IMR-90 (cell line): ENCODE data around the gene PITPNM3. TPM values are rescaled to one million over a fixed set of nuclear protein-coding genes. Genes with fewer than 3 reads are reported as not detected.

Experiments
- ATAC-seq: fragments of 200-7000 bp; cut with Tn5 transposase; 2 replicates; pipeline ENCODE4 v1.9.1; 2020; ENCODE audit warnings: low read depth, mild to moderate bottlenecking, moderate library complexity
- BruUV-seq: library from RNA; stranded (reverse); fragments of 400-500 nt; replicated peaks from 2 replicates; lab custom pipeline; 2021; lab: Mats Ljungman, UMichigan
- CTCF ChIA-PET: fragments of 300-600 bp; formaldehyde crosslinking; extraction: SDS; loops from one replicate; lab custom pipeline; 2021; ENCODE audit warnings: antibody characterized with exemption; lab: Yijun Ruan, JAX
- POLR2A ChIA-PET: fragments of 300-600 bp; sonication (Branson Sonifier 250); formaldehyde crosslinking; loops from one replicate; lab custom pipeline; 2022; ENCODE audit warnings: antibody characterized with exemption; ENCODE audit not compliant: unreplicated experiment; lab: Charles Lee
- DNase-seq: peaks from one replicate; pipeline ENCODE4 v3.0.0; 2013
- H2AFZ ChIP-seq: replicated peaks from 2 replicates; pipeline ENCODE3; 2013; ENCODE audit warnings: low read length, mild to moderate bottlenecking; ENCODE audit not compliant: poor library complexity
- H2AK5ac ChIP-seq: 2 replicates; pipeline ENCODE4 v1.6.1; 2013; ENCODE audit warnings: low read depth, low read length, inconsistent platforms
- H2AK9ac ChIP-seq: replicated peaks from 2 replicates; pipeline ENCODE3; 2013; ENCODE audit warnings: mild to moderate bottlenecking, low read depth, low read length, moderate library complexity; ENCODE audit not compliant: poor library complexity
- H2BK120ac ChIP-seq: 2 replicates; pipeline ENCODE4 v1.6.1; 2013; ENCODE audit warnings: low read depth, low read length, inconsistent platforms
- H2BK15ac ChIP-seq: 3 replicates; pipeline ENCODE4 v1.6.1; 2013; ENCODE audit warnings: low read depth, low read length, inconsistent platforms
- H2BK20ac ChIP-seq: 2 replicates; pipeline ENCODE4 v1.6.1; 2013; ENCODE audit warnings: low read depth, mild to moderate bottlenecking, inconsistent platforms, low read length, moderate library complexity
- H2BK5ac ChIP-seq: 2 replicates; pipeline ENCODE4 v1.6.1; 2013; ENCODE audit warnings: mild to moderate bottlenecking, low read depth, low read length, inconsistent platforms; ENCODE audit not compliant: poor library complexity, severe bottlenecking
- H3K14ac ChIP-seq: replicated peaks from 2 replicates; pipeline ENCODE4 v1.6.1; 2013; ENCODE audit warnings: low read depth, low read length, inconsistent platforms
- H3K18ac ChIP-seq: 2 replicates; pipeline ENCODE4 v1.6.1; 2013; ENCODE audit warnings: low read depth, low read length, control low read depth
- H3K23ac ChIP-seq: 2 replicates; pipeline ENCODE4 v1.6.1; 2013; ENCODE audit warnings: low read depth, low read length, inconsistent platforms
- H3K27ac ChIP-seq: 2 replicates; pipeline ENCODE4 v1.5.1; 2013; ENCODE audit warnings: mild to moderate bottlenecking, control low read depth, low read length; ENCODE audit not compliant: insufficient read depth
- H3K27me3 ChIP-seq: 2 replicates; pipeline ENCODE4 v1.6.1; 2013; ENCODE audit warnings: low read length; ENCODE audit not compliant: control insufficient read depth, insufficient read depth
- H3K36me3 ChIP-seq: 2 replicates; pipeline ENCODE4 v1.6.1; 2013; ENCODE audit warnings: low read length, mixed read lengths; ENCODE audit not compliant: control insufficient read depth, insufficient read depth
- H3K4ac ChIP-seq: 2 replicates; pipeline ENCODE4 v1.6.1; 2013; ENCODE audit warnings: low read depth, low read length, inconsistent platforms
- H3K4me1 ChIP-seq: 2 replicates; pipeline ENCODE4 v1.6.1; 2013; ENCODE audit warnings: low read length, mixed read lengths; ENCODE audit not compliant: control insufficient read depth, insufficient read depth
- H3K4me2 ChIP-seq: 2 replicates; pipeline ENCODE4 v1.6.1; 2013; ENCODE audit warnings: low read depth, mild to moderate bottlenecking, control low read depth, low read length, moderate library complexity
- H3K4me3 ChIP-seq: 2 replicates; pipeline ENCODE4 v1.5.1; 2013; ENCODE audit warnings: low read depth, mild to moderate bottlenecking, control low read depth, low read length, moderate library complexity; ENCODE audit not compliant: insufficient read depth
- H3K56ac ChIP-seq: 2 replicates; pipeline ENCODE4 v1.6.1; 2013; ENCODE audit warnings: low read length, inconsistent platforms; ENCODE audit not compliant: insufficient read depth; ENCODE audit errors: extremely low read depth
- H3K79me1 ChIP-seq, 2 experiments: 2 replicates each; pipeline ENCODE4 v1.6.1; 2013; ENCODE audit warnings: low read length in 2 of 2, inconsistent platforms in 1 of 2, low read depth in 1 of 2
- H3K9ac ChIP-seq: 2 replicates; pipeline ENCODE4 v1.6.1; 2013; ENCODE audit warnings: low read depth, low read length, control low read depth
- H3K9me1 ChIP-seq: 2 replicates; pipeline ENCODE4 v1.6.1; 2013; ENCODE audit warnings: low read length, inconsistent platforms; ENCODE audit not compliant: insufficient read depth
- H3K9me3 ChIP-seq: 2 replicates; pipeline ENCODE4 v1.6.1; 2013; ENCODE audit warnings: low read length; ENCODE audit not compliant: control insufficient read depth, insufficient read depth
- H4K20me1 ChIP-seq: 2 replicates; pipeline ENCODE4 v1.6.1; 2013; ENCODE audit warnings: low read length, inconsistent platforms; ENCODE audit not compliant: insufficient read depth
- H4K5ac ChIP-seq: 2 replicates; pipeline ENCODE4 v1.6.1; 2013; ENCODE audit warnings: mild to moderate bottlenecking, low read depth, low read length, control low read depth
- H4K8ac ChIP-seq, 2 experiments: 2 replicates each; pipeline ENCODE4 v1.6.1; 2013; ENCODE audit warnings: low read depth in 2 of 2, low read length in 2 of 2, control low read depth in 1 of 2, inconsistent platforms in 1 of 2
- H4K91ac ChIP-seq: 2 replicates; pipeline ENCODE4 v1.6.1; 2013; ENCODE audit warnings: low read depth, low read length, inconsistent platforms; ENCODE audit not compliant: insufficient read depth
- BHLHE40 ChIP-seq: fragments of 150-350 bp; IDR thresholded peaks from 2 replicates; pipeline ENCODE4 v1.6.1; 2016; ENCODE audit warnings: mild to moderate bottlenecking, low read depth, low read length
- CEBPB ChIP-seq: IDR thresholded peaks from 2 replicates; pipeline ENCODE4 v1.6.1; 2012; ENCODE audit warnings: low read depth, low read length, improper control_type of control experiment
- CHD1 ChIP-seq: IDR thresholded peaks from 2 replicates; pipeline ENCODE4 v1.6.1; 2012; ENCODE audit warnings: low read depth, low read length, improper control_type of control experiment
- FOS ChIP-seq: fragments of 150-350 bp; IDR thresholded peaks from 2 replicates; pipeline ENCODE4 v1.6.1; 2016; ENCODE audit warnings: low read depth, low read length
- MAFK ChIP-seq: IDR thresholded peaks from 2 replicates; pipeline ENCODE4 v1.6.1; 2012; ENCODE audit warnings: low read depth, low read length, improper control_type of control experiment
- MAZ ChIP-seq: IDR thresholded peaks from 2 replicates; pipeline ENCODE4 v1.6.1; 2012; ENCODE audit warnings: low read depth, mild to moderate bottlenecking, low read length, improper control_type of control experiment, moderate library complexity, borderline replicate concordance
- NFE2L2 ChIP-seq: fragments of 150-350 bp; IDR thresholded peaks from 2 replicates; pipeline ENCODE4 v1.6.1; 2016; ENCODE audit warnings: low read depth, mild to moderate bottlenecking, low read length
- POLR2A ChIP-seq: IDR thresholded peaks from 2 replicates; pipeline ENCODE4 v1.6.1; 2012; ENCODE audit warnings: mild to moderate bottlenecking, low read depth, low read length
- RAD21 ChIP-seq: IDR thresholded peaks from 2 replicates; pipeline ENCODE4 v1.6.1; 2012; ENCODE audit warnings: low read length, improper control_type of control experiment
- RCOR1 ChIP-seq: IDR thresholded peaks from 2 replicates; pipeline ENCODE4 v1.6.1; 2012; ENCODE audit warnings: mild to moderate bottlenecking, low read length, improper control_type of control experiment; ENCODE audit not compliant: insufficient replicate concordance
- RFX5 ChIP-seq: IDR thresholded peaks from 2 replicates; pipeline ENCODE4 v1.8.0; 2012; ENCODE audit warnings: low read depth, mild to moderate bottlenecking, low read length, moderate library complexity
- SMC3 ChIP-seq: fragments of 150-350 bp; IDR thresholded peaks from 2 replicates; pipeline ENCODE4 v1.6.1; 2016; ENCODE audit warnings: low read depth, mild to moderate bottlenecking, antibody characterized with exemption, low read length, moderate library complexity
- WGBS, 2 experiments: methylation state at CpG; one replicate each; pipeline versions ENCODE4 v1.1.5 to v1.1.7; 2013; ENCODE audit warnings: missing lambda C conversion rate in 2 of 2; ENCODE audit not compliant: insufficient read length in 1 of 2; ENCODE audit errors: extremely low coverage in 2 of 2; 5-methylcytosine and 5-hydroxymethylcytosine counted together
- dilution Hi-C: fragments of 300-500 bp; cut with HindIII; formaldehyde crosslinking; loops from one replicate; pipeline ENCODE4 v1.14.3; 2018; ENCODE audit warnings: low sequenced_read_pairs; ENCODE audit not compliant: unreplicated experiment
- in situ Hi-C: fragments of 300-500 bp; cut with MboI; formaldehyde crosslinking; loops from 3 replicates; pipeline ENCODE4 v1.14.3; 2019; ENCODE audit warnings: low sequenced_read_pairs, inconsistent platforms, mixed read lengths
- intact Hi-C: fragments of 100-400 bp; cut with micrococcal nuclease; formaldehyde crosslinking; loops from 2 replicates; pipeline ENCODE4 v1.10.0; 2022
- polyA plus RNA-seq, 3 experiments: library from polyadenylated mRNA; depleted of rRNA; stranded (reverse); fragments of >200 nt; gene quantifications; 2 replicates each; pipeline ENCODE4 v1.2.3, GENCODE V29; 2012; ENCODE audit warnings: low replicate concordance in 1 of 3
- total RNA-seq: library from RNA; depleted of rRNA; stranded (reverse); fragments of >200 nt; gene quantifications from 2 replicates; pipeline ENCODE4 v1.2.3, GENCODE V29; 2012
- TF ChIP-seq, protein P1 (sequence below): fragments of 150-350 bp; IDR thresholded peaks from 2 replicates; pipeline ENCODE4 v1.6.1; 2017; ENCODE audit warnings: mild to moderate bottlenecking, antibody characterized with exemption, low read length, low read depth
- TF ChIP-seq, protein P2 (sequence below): fragments of 150-350 bp; IDR thresholded peaks from 2 replicates; pipeline ENCODE4 v1.6.1; 2016; ENCODE audit warnings: low read depth, mild to moderate bottlenecking, low read length, moderate library complexity, borderline replicate concordance
- TF ChIP-seq, protein P3 (sequence below): conservative IDR thresholded peaks from 2 replicates; pipeline ENCODE4 v1.5.1; 2012; ENCODE audit warnings: mild to moderate bottlenecking, low read depth, low read length, improper control_type of control experiment

Gene PITPNM3
- total and polyA plus RNA-seq, 2 of the 4 experiments (the other 2 are of a cell fraction) = 0.54 to 1.7 TPM

DNA sequence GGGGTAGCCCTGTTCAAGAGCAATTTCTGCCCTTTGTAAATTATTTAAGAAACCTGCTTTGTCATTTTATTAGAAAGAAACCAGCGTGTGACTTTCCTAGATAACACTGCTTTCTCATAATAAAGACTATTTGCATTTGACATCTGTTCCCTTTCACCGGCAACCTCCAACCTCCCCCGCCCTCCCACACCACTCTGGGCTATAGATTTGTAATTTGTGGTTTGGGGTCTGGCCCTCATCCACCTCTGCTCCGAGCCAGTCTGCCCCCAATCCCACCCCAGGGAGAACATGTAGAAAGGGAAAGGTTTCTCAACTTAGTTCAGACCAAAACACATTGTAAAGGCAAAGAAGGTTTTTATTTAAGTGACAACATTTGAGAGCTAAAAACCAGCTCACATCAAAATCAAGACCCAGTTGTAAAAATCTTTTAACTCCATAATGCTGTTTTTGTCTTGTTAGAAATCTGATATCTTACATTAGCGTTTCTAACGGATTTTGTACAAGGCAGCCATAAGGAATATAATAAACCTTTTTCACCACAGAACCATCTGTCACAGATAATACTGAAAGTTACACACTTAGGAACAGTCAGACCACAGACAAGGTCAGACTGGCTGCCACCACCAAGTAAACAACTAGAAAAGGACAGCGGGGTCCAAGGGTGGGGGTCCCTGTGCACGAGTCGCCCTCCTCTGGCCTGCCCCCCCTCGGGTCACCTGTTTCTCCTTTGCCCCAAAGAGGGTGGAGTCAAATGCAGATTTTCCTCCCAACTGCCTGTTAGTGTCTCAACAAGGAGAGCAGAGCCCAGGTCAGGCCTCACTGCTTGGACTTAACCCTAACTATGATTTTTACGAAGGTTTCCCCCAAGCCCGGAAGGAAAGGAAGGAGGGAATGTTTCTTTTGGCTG, 105.2 kb downstream of the PITPNM3 start:
- Histone ChIP-seq H2BK5ac (no peak overlapping the region), H4K91ac (no peak overlapping the region), H3K4ac (no peak overlapping the region), H3K9ac (no peak overlapping the region), H3K4me2 (no peak overlapping the region), H3K18ac (no peak overlapping the region), H4K20me1 (no peaks in the 10 kb centered on the region), H3K14ac (no peak overlapping the region), H2BK20ac (no peak overlapping the region), H4K5ac (no peak overlapping the region), H2AK5ac (no peak overlapping the region), H3K56ac (no peak overlapping the region), H2BK120ac (no peak overlapping the region), H3K27ac (no peak overlapping the region), H2BK15ac (no peak overlapping the region), H2AFZ (no peak overlapping the region), H3K9me3 (no peaks in the 10 kb centered on the region), H3K27me3 (no peaks in the 10 kb centered on the region), H4K8ac (no peak overlapping the region), H3K4me3 (no peak overlapping the region), H3K9me1 (no peaks in the 10 kb centered on the region), H3K79me1 (peaks cover 0 to 5% of the 10 kb centered on the region in 2 experiments; a peak in 1 of 4 replicates), H3K36me3 (no peaks in the 10 kb centered on the region), H3K23ac (no peak overlapping the region), H3K4me1 (peaks cover 2% of the 10 kb centered on the region; the same call in 1 of the 2 replicates), H2AK9ac (no peak overlapping the region)
- no TSS peak for BruUV-seq
- ChIA-PET CTCF (no interaction called here), POLR2A (no interaction called here)
- ATAC-seq (no peak), DNase-seq (no peak)
- dilution Hi-C loops (no loop called here), intact Hi-C loops (no loop called here), in situ Hi-C loops (no loop called here)
- no CpG with 5 or more reads among the region's 12 CpGs for WGBS, 2 experiments
- TF ChIP-seq, protein P1, sequence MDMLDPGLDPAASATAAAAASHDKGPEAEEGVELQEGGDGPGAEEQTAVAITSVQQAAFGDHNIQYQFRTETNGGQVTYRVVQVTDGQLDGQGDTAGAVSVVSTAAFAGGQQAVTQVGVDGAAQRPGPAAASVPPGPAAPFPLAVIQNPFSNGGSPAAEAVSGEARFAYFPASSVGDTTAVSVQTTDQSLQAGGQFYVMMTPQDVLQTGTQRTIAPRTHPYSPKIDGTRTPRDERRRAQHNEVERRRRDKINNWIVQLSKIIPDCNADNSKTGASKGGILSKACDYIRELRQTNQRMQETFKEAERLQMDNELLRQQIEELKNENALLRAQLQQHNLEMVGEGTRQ = no peak
- TF ChIP-seq BHLHE40 = no peak
- no peak for TF ChIP-seq NFE2L2
- TF ChIP-seq RAD21 = no peak
- no peak for TF ChIP-seq MAZ
- TF ChIP-seq MAFK = no peak
- no peak for TF ChIP-seq FOS
- TF ChIP-seq CHD1 = no peak
- no peak for TF ChIP-seq SMC3
- TF ChIP-seq, protein P2, sequence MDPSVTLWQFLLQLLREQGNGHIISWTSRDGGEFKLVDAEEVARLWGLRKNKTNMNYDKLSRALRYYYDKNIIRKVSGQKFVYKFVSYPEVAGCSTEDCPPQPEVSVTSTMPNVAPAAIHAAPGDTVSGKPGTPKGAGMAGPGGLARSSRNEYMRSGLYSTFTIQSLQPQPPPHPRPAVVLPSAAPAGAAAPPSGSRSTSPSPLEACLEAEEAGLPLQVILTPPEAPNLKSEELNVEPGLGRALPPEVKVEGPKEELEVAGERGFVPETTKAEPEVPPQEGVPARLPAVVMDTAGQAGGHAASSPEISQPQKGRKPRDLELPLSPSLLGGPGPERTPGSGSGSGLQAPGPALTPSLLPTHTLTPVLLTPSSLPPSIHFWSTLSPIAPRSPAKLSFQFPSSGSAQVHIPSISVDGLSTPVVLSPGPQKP = no peak
- TF ChIP-seq RFX5 = no peak
- no peak for TF ChIP-seq RCOR1
- no peak for TF ChIP-seq CEBPB
- TF ChIP-seq, protein P3, sequence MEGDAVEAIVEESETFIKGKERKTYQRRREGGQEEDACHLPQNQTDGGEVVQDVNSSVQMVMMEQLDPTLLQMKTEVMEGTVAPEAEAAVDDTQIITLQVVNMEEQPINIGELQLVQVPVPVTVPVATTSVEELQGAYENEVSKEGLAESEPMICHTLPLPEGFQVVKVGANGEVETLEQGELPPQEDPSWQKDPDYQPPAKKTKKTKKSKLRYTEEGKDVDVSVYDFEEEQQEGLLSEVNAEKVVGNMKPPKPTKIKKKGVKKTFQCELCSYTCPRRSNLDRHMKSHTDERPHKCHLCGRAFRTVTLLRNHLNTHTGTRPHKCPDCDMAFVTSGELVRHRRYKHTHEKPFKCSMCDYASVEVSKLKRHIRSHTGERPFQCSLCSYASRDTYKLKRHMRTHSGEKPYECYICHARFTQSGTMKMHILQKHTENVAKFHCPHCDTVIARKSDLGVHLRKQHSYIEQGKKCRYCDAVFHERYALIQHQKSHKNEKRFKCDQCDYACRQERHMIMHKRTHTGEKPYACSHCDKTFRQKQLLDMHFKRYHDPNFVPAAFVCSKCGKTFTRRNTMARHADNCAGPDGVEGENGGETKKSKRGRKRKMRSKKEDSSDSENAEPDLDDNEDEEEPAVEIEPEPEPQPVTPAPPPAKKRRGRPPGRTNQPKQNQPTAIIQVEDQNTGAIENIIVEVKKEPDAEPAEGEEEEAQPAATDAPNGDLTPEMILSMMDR = no peak
- no peak for TF ChIP-seq POLR2A
